ENCODE data around the gene TNFAIP3.
A peak's percentile ranks its signal among the peaks of the same experiment; 100 is the strongest.

TNFAIP3 gene

GRCh38 chr6:137863091-137863797 lies 3.8 kb upstream of the TNFAIP3 start:
- no peak for DNase-seq (ENCODE audit: low read depth in 3 of 3, low spot score in 1 of 3)

DNA sequence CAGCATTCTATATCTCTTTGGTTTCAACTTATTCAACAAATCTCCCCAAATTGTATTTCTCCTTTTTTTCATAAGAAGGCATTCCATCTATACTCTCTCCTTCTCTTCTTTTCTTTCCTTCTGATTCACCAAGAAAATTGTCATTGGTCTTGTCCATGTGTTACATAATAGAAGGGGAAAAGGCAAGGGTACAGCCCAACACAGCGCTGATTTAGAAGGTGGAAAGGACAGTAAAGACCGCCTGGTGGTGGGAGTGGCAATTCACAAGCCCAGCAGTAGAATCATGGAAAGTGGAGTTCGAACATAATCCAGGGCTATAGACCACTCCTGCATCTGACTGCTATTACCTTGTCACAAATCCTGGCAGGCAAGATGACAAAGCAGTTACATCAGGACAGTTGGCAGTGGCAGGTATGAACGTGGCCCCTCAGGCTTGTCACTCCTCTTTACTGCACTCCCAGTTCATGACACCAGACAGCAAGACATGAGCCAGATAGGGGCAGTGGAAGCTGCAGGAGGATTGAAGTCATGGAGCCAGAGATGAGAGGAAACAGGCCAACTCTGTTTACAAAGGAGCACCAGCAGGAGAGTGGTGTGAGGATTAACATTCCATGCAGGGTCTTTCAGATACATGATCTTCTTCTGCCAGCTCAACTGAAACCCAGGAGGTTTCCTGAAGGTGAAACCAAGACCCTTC lies 2.1 kb upstream of the TNFAIP3 start:
- DNase-seq (ENCODE audit: low read depth in 3 of 3, low spot score in 1 of 3), result no peak

DNA sequence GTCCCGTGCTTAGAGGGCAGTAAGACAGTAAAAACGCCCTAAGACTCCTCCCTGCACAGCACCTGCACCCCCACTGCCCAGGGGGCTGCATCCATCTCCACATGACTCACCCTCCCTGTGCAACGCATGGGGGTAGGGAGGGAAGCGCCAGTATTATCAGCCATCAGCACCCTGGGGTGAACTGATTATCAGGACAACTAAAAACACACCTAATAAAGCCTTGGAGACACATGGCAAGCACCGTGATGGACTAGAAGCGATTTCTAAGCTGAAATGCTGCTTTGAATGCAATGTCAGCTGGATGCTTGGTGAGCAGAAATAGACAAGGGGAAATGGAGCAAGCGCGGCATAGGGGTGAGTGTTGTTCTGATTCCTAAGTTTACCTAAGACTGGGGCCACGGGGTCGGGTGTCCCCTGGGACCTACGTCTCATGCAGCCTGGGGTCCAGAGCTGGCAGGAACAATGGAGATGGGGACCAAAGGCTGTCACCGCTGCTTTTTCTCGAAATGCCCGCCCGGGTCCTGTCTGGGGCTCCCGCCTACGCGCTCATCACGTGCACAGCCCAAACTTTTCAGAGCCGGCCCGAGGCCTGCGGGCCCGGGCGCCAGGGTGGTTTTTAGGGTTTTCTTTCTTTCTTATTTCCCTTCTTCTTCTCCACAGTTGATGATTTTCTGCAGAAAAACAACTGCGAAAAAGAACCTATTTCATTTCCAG lies 702 bp upstream of the TNFAIP3 start:
- no peak for DNase-seq (ENCODE audit: low read depth in 3 of 3, low spot score in 1 of 3)

GRCh38 chr6:137867685-137868509 lies 838 bp downstream of the TNFAIP3 start:
- DNase-seq (ENCODE audit: low read depth in 3 of 3, low spot score in 1 of 3), result no peak

- no peak for DNase-seq (ENCODE audit: low read depth in 3 of 3, low spot score in 1 of 3)
Measured at GRCh38 chr6:137868721-137869548, 1.9 kb downstream of the TNFAIP3 start.

DNA sequence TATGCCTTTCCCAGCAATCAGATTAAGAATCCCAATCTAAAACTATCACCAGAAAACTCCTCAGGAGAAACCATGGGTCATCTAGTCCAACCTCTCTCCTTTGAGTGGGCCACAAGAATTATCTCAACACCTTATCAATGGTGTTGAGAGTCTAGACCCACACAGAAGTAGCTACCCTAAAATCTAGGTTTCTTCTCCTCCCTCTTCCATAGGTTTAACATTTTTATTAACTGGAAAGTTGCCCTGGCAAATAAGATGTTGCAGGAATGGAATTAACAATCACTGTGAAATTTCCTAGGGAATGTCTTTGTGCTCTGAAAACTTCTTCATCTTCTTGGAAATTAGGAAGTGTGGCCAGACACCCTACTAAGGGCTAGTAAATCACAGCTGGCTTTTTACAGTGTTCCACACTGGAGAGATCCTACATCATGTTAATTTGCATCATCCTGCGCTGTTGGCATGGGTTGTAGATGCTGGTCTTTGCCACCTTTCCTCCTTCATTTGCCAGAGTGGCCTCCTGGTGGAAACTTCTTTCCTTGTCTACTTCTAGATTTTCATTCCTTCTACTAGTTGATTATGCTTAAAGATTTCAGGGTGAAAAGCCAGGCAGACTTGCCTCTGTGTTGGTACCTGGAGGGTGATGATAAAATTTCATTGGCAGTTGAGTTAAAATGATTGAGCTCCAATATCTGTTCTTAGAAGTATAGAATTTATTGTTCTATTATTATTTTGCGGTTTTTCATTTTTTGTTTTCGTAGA lies 2.7 kb downstream of the TNFAIP3 start:
- DNase-seq (ENCODE audit: low read depth in 3 of 3, low spot score in 1 of 3), result no peak

- no peak for DNase-seq (ENCODE audit: low read depth in 3 of 3, low spot score in 1 of 3)
Measured at GRCh38 chr6:137870308-137870644, 3.2 kb downstream of the TNFAIP3 start.

DNA sequence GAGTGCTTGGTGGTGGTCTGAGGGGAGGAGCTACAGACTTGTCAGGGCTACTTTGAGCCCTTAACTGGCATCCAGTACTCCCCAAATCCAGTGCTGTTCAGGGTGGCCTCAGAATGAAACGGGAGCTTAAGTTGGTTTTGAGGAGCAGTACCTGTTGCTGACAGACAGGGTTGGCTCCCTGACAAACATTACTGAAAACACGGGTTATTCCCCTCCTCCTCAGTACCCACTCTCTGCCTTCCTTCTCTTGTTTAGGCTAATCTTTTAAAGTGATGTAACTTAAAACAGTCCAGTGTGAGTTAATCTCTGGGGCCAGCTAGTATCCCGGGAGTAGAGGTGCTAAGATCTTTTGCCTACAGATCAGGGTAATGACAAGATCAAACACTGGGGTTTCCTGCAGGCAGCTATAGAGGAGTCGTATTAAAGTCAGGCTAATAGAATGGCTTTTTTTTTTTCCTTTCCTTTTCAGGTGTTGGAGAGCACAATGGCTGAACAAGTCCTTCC lies 3.7 kb downstream of the TNFAIP3 start:
- DNase-seq (ENCODE audit: low read depth in 3 of 3, low spot score in 1 of 3), result no peak

DNA sequence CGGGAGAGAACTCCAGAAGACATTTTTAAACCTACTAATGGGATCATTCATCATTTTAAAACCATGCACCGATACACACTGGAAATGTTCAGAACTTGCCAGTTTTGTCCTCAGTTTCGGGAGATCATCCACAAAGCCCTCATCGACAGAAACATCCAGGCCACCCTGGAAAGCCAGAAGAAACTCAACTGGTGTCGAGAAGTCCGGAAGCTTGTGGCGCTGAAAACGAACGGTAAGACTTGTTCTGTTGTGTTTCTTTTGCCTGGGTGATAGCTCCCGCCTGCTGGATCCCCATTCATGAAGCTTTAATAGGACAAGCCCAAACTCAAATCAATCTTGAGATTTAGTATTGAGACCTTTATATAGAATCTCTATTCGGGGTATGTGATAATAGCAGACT lies 4.2 kb downstream of the TNFAIP3 start:
- DNase-seq (ENCODE audit: low read depth in 3 of 3, low spot score in 1 of 3), result no peak

DNA sequence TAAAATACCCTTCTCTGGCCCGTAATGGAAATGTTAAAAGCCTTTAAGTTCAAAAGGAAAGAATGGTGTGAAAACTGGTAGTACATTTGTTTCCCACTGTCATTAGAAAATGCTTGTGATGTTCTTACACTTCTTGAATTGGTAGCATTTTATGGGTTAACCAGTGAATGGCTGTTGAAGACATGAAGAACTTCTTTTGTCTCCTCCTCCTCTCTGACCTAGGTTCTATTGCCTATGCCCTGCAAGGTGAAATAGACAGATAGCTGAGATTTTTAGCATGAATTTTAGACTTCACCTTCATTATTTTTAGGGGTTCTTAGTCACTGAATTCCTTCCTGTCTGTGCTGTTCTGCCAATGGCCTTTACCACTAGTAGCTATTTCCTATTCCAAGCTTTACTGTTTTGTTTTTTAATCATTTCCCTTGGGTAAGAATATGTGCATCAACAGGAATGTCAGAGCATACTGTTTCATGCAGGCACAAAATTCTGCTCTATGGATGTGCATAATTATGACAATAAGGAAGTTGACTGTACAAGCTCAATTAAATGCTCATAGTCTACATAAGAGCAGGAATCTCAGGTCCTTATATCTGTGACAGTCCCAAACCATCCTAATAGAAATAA lies 4.9 kb downstream of the TNFAIP3 start:
- no peak for DNase-seq (ENCODE audit: low read depth in 3 of 3, low spot score in 1 of 3)

DNA sequence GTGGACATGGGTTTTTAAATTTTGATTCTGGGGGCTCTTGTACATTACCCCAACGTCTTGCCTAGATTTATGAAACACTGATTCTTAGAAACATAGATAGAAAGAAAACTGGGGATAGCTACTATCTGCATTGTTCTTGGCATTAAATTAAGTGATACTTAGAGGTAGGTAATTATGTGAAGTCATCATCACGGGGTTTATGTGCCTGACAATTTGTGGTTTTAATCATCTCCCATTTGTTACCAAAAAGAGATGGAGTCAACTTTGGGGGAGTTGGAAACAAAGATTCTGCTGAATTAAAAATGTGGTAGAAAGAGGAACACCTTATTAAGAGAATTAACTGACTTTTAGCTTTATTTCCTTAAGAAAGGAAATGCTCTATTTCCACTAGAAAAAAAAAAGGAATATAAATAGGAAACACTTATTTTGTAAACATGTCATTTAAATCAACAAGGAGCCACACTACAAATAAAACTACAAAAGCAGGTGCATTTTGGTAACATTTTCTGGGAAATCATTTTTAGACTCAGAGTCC lies 5.6 kb downstream of the TNFAIP3 start:
- no peak for DNase-seq (ENCODE audit: low read depth in 3 of 3, low spot score in 1 of 3)

GRCh38 chr6:137873273-137873762 lies 6.3 kb downstream of the TNFAIP3 start:
- peak in 1 of 3 donors; percentile 62 for DNase-seq (ENCODE audit: low read depth in 3 of 3, low spot score in 1 of 3)

DNA sequence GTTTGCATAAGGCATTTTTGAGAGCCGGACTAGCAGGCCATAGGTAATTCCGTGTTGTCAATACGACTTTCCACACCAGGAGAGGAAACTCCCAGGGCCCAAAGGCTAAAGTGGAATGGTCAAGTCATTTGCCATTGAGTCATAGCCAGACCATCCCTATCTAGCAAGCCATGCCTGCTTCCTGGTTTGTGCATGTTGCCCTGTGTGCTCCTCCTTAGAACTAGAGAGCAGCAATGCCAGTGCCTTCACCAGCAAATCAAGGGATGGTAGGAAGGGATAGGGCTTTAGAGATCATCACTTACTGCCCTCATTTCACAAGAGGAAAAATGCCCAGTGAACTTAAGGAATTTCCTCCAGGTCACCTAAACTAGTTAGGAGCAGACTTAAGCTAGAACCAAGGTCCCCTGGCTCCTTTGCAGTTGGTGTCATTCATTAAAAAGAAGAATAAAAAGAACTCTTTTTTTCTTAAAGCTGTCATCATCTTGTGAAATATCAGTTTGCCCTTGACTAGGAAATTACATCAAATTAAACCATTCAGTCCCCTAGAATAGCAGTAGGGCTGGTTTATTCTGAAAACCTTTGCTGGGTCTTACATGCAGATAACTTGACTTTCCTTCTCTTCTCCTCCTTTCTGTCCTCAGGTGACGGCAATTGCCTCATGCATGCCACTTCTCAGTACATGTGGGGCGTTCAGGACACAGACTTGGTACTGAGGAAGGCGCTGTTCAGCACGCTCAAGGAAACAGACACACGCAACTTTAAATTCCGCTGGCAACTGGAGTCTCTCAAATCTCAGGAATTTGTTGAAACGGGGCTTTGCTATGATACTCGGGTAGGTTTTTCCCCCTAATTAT lies 7.4 kb downstream of the TNFAIP3 start:
- DNase-seq (ENCODE audit: low read depth in 3 of 3, low spot score in 1 of 3), result no peak

DNA sequence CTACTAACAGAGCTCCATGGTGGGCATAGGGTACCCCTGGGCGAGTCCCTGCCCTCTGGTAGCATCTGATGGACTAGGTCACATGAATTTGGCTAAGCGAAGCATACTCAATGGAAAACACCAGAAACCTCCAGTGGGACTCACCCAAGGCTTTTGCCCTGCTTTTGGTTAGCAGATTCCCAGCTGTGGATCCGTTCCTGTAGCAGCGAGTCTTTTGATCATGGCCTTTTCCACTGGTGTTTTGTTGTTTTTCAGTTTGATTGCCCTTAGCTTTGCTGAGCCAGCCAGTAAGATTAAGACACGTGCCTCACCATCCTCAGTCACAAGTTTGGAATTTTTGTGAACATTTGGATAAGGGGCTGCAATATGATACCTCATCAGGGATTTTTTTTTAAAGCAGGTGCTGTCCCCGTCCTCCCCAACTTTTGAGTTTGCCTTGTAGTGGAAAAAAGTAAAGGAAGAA lies 8.0 kb downstream of the TNFAIP3 start:
- no peak for DNase-seq (ENCODE audit: low read depth in 3 of 3, low spot score in 1 of 3)

GRCh38 chr6:137875606-137876005 lies 8.5 kb downstream of the TNFAIP3 start:
- DNase-seq (ENCODE audit: low read depth in 3 of 3, low spot score in 1 of 3), result no peak

GRCh38 chr6:137876547-137876946 lies 9.5 kb downstream of the TNFAIP3 start:
- no peak for DNase-seq (ENCODE audit: low read depth in 3 of 3, low spot score in 1 of 3)

- no peak for DNase-seq (ENCODE audit: low read depth in 3 of 3, low spot score in 1 of 3)
Measured at GRCh38 chr6:137877113-137877512, 10.1 kb downstream of the TNFAIP3 start.

DNA sequence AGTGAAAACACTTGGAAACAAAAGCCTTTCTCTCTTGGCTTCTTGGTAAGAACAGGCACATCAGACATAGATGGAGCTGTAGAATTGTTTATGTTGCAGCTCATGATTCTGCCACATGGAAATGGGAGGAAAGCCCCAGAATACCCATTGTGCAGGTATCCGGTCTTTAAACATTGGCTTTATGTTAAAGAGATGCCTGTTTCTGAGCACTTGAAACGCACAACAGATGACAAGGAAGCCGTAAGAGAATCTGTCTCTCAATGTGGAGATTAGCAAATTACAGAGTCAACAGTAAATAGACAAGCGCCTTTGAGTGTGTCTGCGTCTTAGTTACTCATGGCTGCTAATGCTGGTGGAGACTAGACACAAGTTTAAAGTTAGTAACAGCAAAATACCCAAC lies 10.5 kb downstream of the TNFAIP3 start:
- no peak for DNase-seq (ENCODE audit: low read depth in 3 of 3, low spot score in 1 of 3)
